Mucosa of stomach (tissue), 1 donor: Measurements from ENCODE around the gene TPP2.

ENCODE experiments used
- H3K27me3 ChIP-seq: one replicate; pipeline ENCODE4 v1.7.0; 2013; ENCODE audit warnings: mild to moderate bottlenecking, low read length; ENCODE audit not compliant: control insufficient read depth, insufficient read depth
- H3K36me3 ChIP-seq: one replicate; pipeline ENCODE4 v1.7.0; 2013; ENCODE audit warnings: low read length; ENCODE audit not compliant: control insufficient read depth, insufficient read depth
- H3K4me1 ChIP-seq: one replicate; pipeline ENCODE4 v1.7.0; 2013; ENCODE audit warnings: mild to moderate bottlenecking, low read length; ENCODE audit not compliant: control insufficient read depth, insufficient read depth
- H3K4me3 ChIP-seq: one replicate; pipeline ENCODE4 v1.7.0; 2013; ENCODE audit warnings: low read length
- H3K9ac ChIP-seq: one replicate; pipeline ENCODE4 v1.7.0; 2013; ENCODE audit warnings: mild to moderate bottlenecking, low read length, moderate library complexity
- H3K9me3 ChIP-seq: one replicate; pipeline ENCODE4 v1.7.0; 2013; ENCODE audit warnings: mild to moderate bottlenecking, low read length, moderate library complexity; ENCODE audit not compliant: control insufficient read depth
- donor health status: Pancreatic carcinoma.

Gene TPP2

GRCh38 chr13:102701331-102701730 lies 104.5 kb downstream of the TPP2 start:
- H3K4me3 ChIP-seq = no peak overlapping the region
- no peaks in the 10 kb centered on the region for H3K4me1 ChIP-seq
- H3K27me3 ChIP-seq = no peaks in the 10 kb centered on the region
- H3K9me3 ChIP-seq = no peaks in the 10 kb centered on the region
- no peaks in the 10 kb centered on the region for H3K36me3 ChIP-seq
- no peak overlapping the region for H3K9ac ChIP-seq

GRCh38 chr13:102702965-102703725 lies 106.4 kb downstream of the TPP2 start:
- no peaks in the 10 kb centered on the region for H3K36me3 ChIP-seq
- no peak overlapping the region for H3K9ac ChIP-seq
- no peaks in the 10 kb centered on the region for H3K9me3 ChIP-seq
- H3K27me3 ChIP-seq = no peaks in the 10 kb centered on the region
- H3K4me1 ChIP-seq = no peaks in the 10 kb centered on the region
- no peak overlapping the region for H3K4me3 ChIP-seq

- Histone ChIP-seq H3K9me3 (no peaks in the 10 kb centered on the region), H3K9ac (no peak overlapping the region), H3K4me3 (no peak overlapping the region), H3K36me3 (no peaks in the 10 kb centered on the region), H3K4me1 (no peaks in the 10 kb centered on the region), H3K27me3 (no peaks in the 10 kb centered on the region)
Observed at GRCh38 chr13:102703726-102704035, 106.9 kb downstream of the TPP2 start.

GRCh38 chr13:102704238-102705058 lies 107.7 kb downstream of the TPP2 start:
- Histone ChIP-seq H3K36me3 (no peaks in the 10 kb centered on the region), H3K27me3 (no peaks in the 10 kb centered on the region), H3K4me1 (no peaks in the 10 kb centered on the region), H3K9ac (no peak overlapping the region), H3K9me3 (no peaks in the 10 kb centered on the region), H3K4me3 (no peak overlapping the region)

GRCh38 chr13:102707467-102707866 lies 110.7 kb downstream of the TPP2 start:
- Histone ChIP-seq H3K4me1 (no peaks in the 10 kb centered on the region), H3K36me3 (no peaks in the 10 kb centered on the region), H3K9me3 (no peaks in the 10 kb centered on the region), H3K27me3 (no peaks in the 10 kb centered on the region), H3K4me3 (no peak overlapping the region), H3K9ac (no peak overlapping the region)

- Histone ChIP-seq H3K36me3 (no peaks in the 10 kb centered on the region), H3K9ac (no peak overlapping the region), H3K27me3 (no peaks in the 10 kb centered on the region), H3K9me3 (no peaks in the 10 kb centered on the region), H3K4me3 (no peak overlapping the region), H3K4me1 (no peaks in the 10 kb centered on the region)
Observed at GRCh38 chr13:102708211-102708610, 111.4 kb downstream of the TPP2 start.

- no peaks in the 10 kb centered on the region for H3K4me1 ChIP-seq
- H3K27me3 ChIP-seq = no peaks in the 10 kb centered on the region
- H3K9me3 ChIP-seq = no peaks in the 10 kb centered on the region
- no peaks in the 10 kb centered on the region for H3K36me3 ChIP-seq
- no peak overlapping the region for H3K4me3 ChIP-seq
- no peak overlapping the region for H3K9ac ChIP-seq
Observed at GRCh38 chr13:102708991-102709390, 112.2 kb downstream of the TPP2 start.

- Histone ChIP-seq H3K9me3 (no peaks in the 10 kb centered on the region), H3K27me3 (no peaks in the 10 kb centered on the region), H3K4me3 (no peak overlapping the region), H3K4me1 (no peaks in the 10 kb centered on the region), H3K36me3 (no peaks in the 10 kb centered on the region), H3K9ac (no peak overlapping the region)
Observed at GRCh38 chr13:102709536-102709935, 112.8 kb downstream of the TPP2 start.

- Histone ChIP-seq H3K9me3 (no peaks in the 10 kb centered on the region), H3K4me3 (no peak overlapping the region), H3K9ac (no peak overlapping the region), H3K36me3 (no peaks in the 10 kb centered on the region), H3K27me3 (no peaks in the 10 kb centered on the region), H3K4me1 (no peaks in the 10 kb centered on the region)
Observed at GRCh38 chr13:102710261-102710679, 113.5 kb downstream of the TPP2 start.

GRCh38 chr13:102715447-102715846 lies 118.7 kb downstream of the TPP2 start:
- H3K9me3 ChIP-seq = no peaks in the 10 kb centered on the region
- no peaks in the 10 kb centered on the region for H3K36me3 ChIP-seq
- no peaks in the 10 kb centered on the region for H3K27me3 ChIP-seq
- H3K4me3 ChIP-seq = no peak overlapping the region
- H3K9ac ChIP-seq = no peak overlapping the region
- no peaks in the 10 kb centered on the region for H3K4me1 ChIP-seq

- H3K9me3 ChIP-seq = no peaks in the 10 kb centered on the region
- no peak overlapping the region for H3K4me3 ChIP-seq
- no peaks in the 10 kb centered on the region for H3K4me1 ChIP-seq
- H3K27me3 ChIP-seq = no peaks in the 10 kb centered on the region
- no peaks in the 10 kb centered on the region for H3K36me3 ChIP-seq
- H3K9ac ChIP-seq = no peak overlapping the region
Observed at GRCh38 chr13:102718746-102719145, 122.0 kb downstream of the TPP2 start.

- Histone ChIP-seq H3K36me3 (no peaks in the 10 kb centered on the region), H3K4me3 (no peak overlapping the region), H3K9me3 (no peaks in the 10 kb centered on the region), H3K4me1 (no peaks in the 10 kb centered on the region), H3K9ac (no peak overlapping the region), H3K27me3 (no peaks in the 10 kb centered on the region)
Observed at GRCh38 chr13:102721800-102722231, 125.0 kb downstream of the TPP2 start.
